ENCODE measurements around the gene MCOLN3.
"Not testable (repeated sequence)": the region's sequence is repeated elsewhere in the genome, so short reads cannot be mapped to it uniquely, and the experiment has no call there.

The MCOLN3 gene

GRCh38 chr1:84988588-84988987 lies 59.7 kb downstream of the MCOLN3 start:
- DNase-seq, result no peak

- not testable (repeated sequence) for DNase-seq
Observed at GRCh38 chr1:84986561-84986960, 61.7 kb downstream of the MCOLN3 start.

GRCh38 chr1:84985365-84985764 lies 62.9 kb downstream of the MCOLN3 start:
- DNase-seq, result no peak

- DNase-seq, result no peak
Observed at GRCh38 chr1:84982395-84982794, 65.9 kb downstream of the MCOLN3 start.

GRCh38 chr1:84975035-84975434 lies 73.3 kb downstream of the MCOLN3 start:
- DNase-seq, result no peak

- no peak for DNase-seq
Observed at GRCh38 chr1:84973498-84974334, 74.6 kb downstream of the MCOLN3 start.

- DNase-seq, result no peak
Observed at GRCh38 chr1:84972377-84972987, 75.8 kb downstream of the MCOLN3 start.

- DNase-seq, result no peak
Observed at GRCh38 chr1:84971957-84972356, 76.3 kb downstream of the MCOLN3 start.

- no peak for DNase-seq
Observed at GRCh38 chr1:84969489-84970250, 78.6 kb downstream of the MCOLN3 start.

GRCh38 chr1:84968865-84969264 lies 79.4 kb downstream of the MCOLN3 start:
- no peak for DNase-seq

GRCh38 chr1:84968101-84968500 lies 80.2 kb downstream of the MCOLN3 start:
- DNase-seq, result no peak
